SU-DHL-6 (cell line): ENCODE results near the gene MYO6.

ENCODE experiments used
- H2AFZ ChIP-seq: fragments of 200-600 bp; sonication (generic); 2 replicates; pipeline ENCODE4 v1.6.1; 2014; ENCODE audit warnings: low read depth, mild to moderate bottlenecking, moderate library complexity, mixed read lengths, antibody characterized with exemption, low read length; ENCODE audit not compliant: severe bottlenecking
- H3F3A ChIP-seq: fragments of 200-600 bp; shearing (Covaris generic); 2 replicates; pipeline ENCODE4 v1.6.0; 2016; ENCODE audit warnings: antibody characterized with exemption, mild to moderate bottlenecking; ENCODE audit not compliant: insufficient read depth
- H3K27ac ChIP-seq: fragments of 200-600 bp; sonication (generic); 2 replicates; pipeline ENCODE4 v1.5.1; 2016; ENCODE audit warnings: low read depth, mild to moderate bottlenecking, low read length, moderate library complexity, mixed read lengths
- H3K27me3 ChIP-seq: fragments of 200-600 bp; sonication (generic), shearing (Covaris generic); 2 replicates; pipeline ENCODE4 v1.6.0; 2014; ENCODE audit warnings: mild to moderate bottlenecking, low read length
- H3K36me3 ChIP-seq: fragments of 200-600 bp; sonication (generic); 2 replicates; pipeline ENCODE4 v1.6.1; 2014; ENCODE audit warnings: mild to moderate bottlenecking, low read length, mixed read lengths
- H3K4me2 ChIP-seq: fragments of 300-600, 200-600 bp; shearing (Covaris generic), sonication (generic); 2 replicates; pipeline ENCODE4 v1.6.0; 2014; ENCODE audit warnings: low read length, low read depth, mild to moderate bottlenecking; ENCODE audit not compliant: poor library complexity, severe bottlenecking
- H3K4me3 ChIP-seq: fragments of 200-600 bp; sonication (generic); 2 replicates; pipeline ENCODE4 v1.5.1; 2014; ENCODE audit warnings: antibody characterized with exemption, low read length, mild to moderate bottlenecking, mixed read lengths; ENCODE audit not compliant: insufficient read depth, poor library complexity, severe bottlenecking
- H3K79me2 ChIP-seq: fragments of 200-600 bp; sonication (generic); 2 replicates; pipeline ENCODE4 v1.6.1; 2014; ENCODE audit warnings: mild to moderate bottlenecking, low read length, moderate library complexity; ENCODE audit not compliant: insufficient read depth
- H3K9ac ChIP-seq: fragments of 200-600 bp; sonication (generic); 2 replicates; pipeline ENCODE4 v1.7.0; 2014; ENCODE audit warnings: mild to moderate bottlenecking, low read length
- H3K9me2 ChIP-seq: fragments of 200-600 bp; sonication (generic); replicated peaks from 2 replicates; pipeline ENCODE4 v1.6.1; 2014; ENCODE audit warnings: low read length; ENCODE audit not compliant: insufficient read depth
- H3K9me3 ChIP-seq: fragments of 200-600 bp; sonication (generic); 2 replicates; pipeline ENCODE4 v1.6.1; 2014; ENCODE audit warnings: low read length, mixed read lengths; ENCODE audit not compliant: insufficient read depth
- H4K20me1 ChIP-seq: fragments of 200-600 bp; sonication (generic); 2 replicates; pipeline ENCODE4 v1.6.1; 2014; ENCODE audit warnings: low read depth, mild to moderate bottlenecking, antibody characterized with exemption, low read length, moderate library complexity, mixed read lengths
- CTCF ChIP-seq: fragments of 200-600 bp; sonication (generic); IDR thresholded peaks from one replicate; pipeline ENCODE4 v1.5.1; 2017; ENCODE audit warnings: antibody characterized with exemption, mild to moderate bottlenecking, low read length, moderate library complexity; ENCODE audit not compliant: insufficient read depth, poor library complexity, severe bottlenecking
- EZH2phosphoT487 ChIP-seq: fragments of 200-600 bp; sonication (generic), shearing (Covaris generic); conservative IDR thresholded peaks from 2 replicates; pipeline ENCODE4 v1.6.1; 2018; ENCODE audit warnings: mild to moderate bottlenecking, antibody characterized with exemption, low read length, moderate library complexity, mixed read lengths

MYO6 gene

GRCh38 chr6:75842732-75843131 is 93.7 kb downstream of the MYO6 start:
- Histone ChIP-seq H2AFZ (no peak overlapping the region), H3K79me2 (no peaks in the 10 kb centered on the region), H3K4me3 (no peak overlapping the region), H3K9me2 (no peaks in the 10 kb centered on the region), H3K27ac (no peak overlapping the region), H3K27me3 (no peaks in the 10 kb centered on the region), H3K9me3 (no peaks in the 10 kb centered on the region), H3F3A (0 out of 2 replicates have a peak, but pooled peaks cover 3% of the 10 kb centered on the region), H3K36me3 (no peaks in the 10 kb centered on the region), H3K9ac (no peak overlapping the region), H3K4me2 (no peak overlapping the region), H4K20me1 (no peaks in the 10 kb centered on the region)
- TF ChIP-seq EZH2phosphoT487 = no peak
- TF ChIP-seq CTCF = no peak

- no peaks in the 10 kb centered on the region for H3K9me2 ChIP-seq
- H3K4me3 ChIP-seq = no peak overlapping the region
- H4K20me1 ChIP-seq = no peaks in the 10 kb centered on the region
- H3K9ac ChIP-seq = no peak overlapping the region
- no peaks in the 10 kb centered on the region for H3K27me3 ChIP-seq
- no peak overlapping the region for H3K4me2 ChIP-seq
- H2AFZ ChIP-seq = no peak overlapping the region
- no peak overlapping the region for H3K27ac ChIP-seq
- TF ChIP-seq EZH2phosphoT487 = no peak
- no peak for TF ChIP-seq CTCF
- no peaks in the 10 kb centered on the region for H3K79me2 ChIP-seq
- H3K9me3 ChIP-seq = no peaks in the 10 kb centered on the region
- H3K36me3 ChIP-seq = no peaks in the 10 kb centered on the region
- 0 out of 2 replicates have a peak, but pooled peaks cover 3% of the 10 kb centered on the region for H3F3A ChIP-seq
Observed at GRCh38 chr6:75843396-75843795, 94.4 kb downstream of the MYO6 start.

- Histone ChIP-seq H3K27me3 (no peaks in the 10 kb centered on the region), H3K4me2 (no peak overlapping the region), H3K9me2 (no peaks in the 10 kb centered on the region)
Observed at GRCh38 chr6:75848274-75848673, 99.2 kb downstream of the MYO6 start.

More at GRCh38 chr6:75848274-75848673, 99.2 kb downstream of the MYO6 start:
- TF ChIP-seq EZH2phosphoT487 (no peak), CTCF (no peak)
- H3F3A ChIP-seq = 0 out of 2 replicates have a peak, but pooled peaks cover 3% of the 10 kb centered on the region
- H3K4me3 ChIP-seq = no peak overlapping the region
- H2AFZ ChIP-seq = no peak overlapping the region
- no peak overlapping the region for H3K9ac ChIP-seq
- no peaks in the 10 kb centered on the region for H3K9me3 ChIP-seq
- H3K27ac ChIP-seq = no peak overlapping the region
- no peaks in the 10 kb centered on the region for H4K20me1 ChIP-seq
- H3K36me3 ChIP-seq = no peaks in the 10 kb centered on the region
- H3K79me2 ChIP-seq = no peaks in the 10 kb centered on the region
